ENCODE data around the gene RIPPLY1. TPM values are rescaled to one million over a fixed set of nuclear protein-coding genes. Genes with fewer than 3 reads are reported as not detected.

The RIPPLY1 gene, protein sequence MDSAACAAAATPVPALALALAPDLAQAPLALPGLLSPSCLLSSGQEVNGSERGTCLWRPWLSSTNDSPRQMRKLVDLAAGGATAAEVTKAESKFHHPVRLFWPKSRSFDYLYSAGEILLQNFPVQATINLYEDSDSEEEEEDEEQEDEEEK
- total RNA-seq (2014; rRNA removed; shearing (Covaris generic)), result 0.20 TPM in 1 of 2 replicates, not detected in the other
- 0.33 TPM in 1 of 2 replicates, not detected in the other for polyA plus RNA-seq (2015; cell fraction: cytosol; rRNA removed)
- polyA plus RNA-seq (2015; cell fraction: nucleus; rRNA removed), result 0.11 TPM in 1 of 2 replicates, not detected in the other

DNA sequence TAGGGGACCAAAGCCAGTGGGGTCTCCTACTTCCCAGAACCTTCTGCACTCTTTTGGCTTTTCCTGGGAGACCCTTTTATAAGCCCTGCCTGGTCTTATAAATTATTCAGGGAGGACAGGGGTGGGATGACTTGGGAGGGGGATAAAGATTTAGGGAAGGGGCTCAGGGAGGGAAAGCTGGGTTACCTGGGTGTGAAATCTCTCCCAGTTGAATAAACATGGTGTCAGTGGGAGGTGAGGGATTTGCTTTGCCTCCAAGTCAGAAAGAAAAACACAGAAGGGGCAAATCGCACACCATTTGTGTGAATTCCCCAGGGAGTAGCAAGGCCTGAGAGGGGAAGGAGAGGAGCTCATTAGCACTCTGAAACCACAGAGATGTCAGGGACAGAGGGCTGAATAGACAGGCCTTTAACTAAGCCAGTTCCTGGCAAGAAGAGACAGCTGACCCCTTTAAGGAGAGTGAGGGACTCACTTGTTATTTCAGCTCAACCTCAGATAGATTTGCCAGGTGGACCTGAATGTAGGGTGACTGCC is at the start of gene RIPPLY1:
RIPPLY1 (minus strand) TSS at position 51 of the 534 bp plus-strand sequence. CDS start 54 bp downstream, outside the sequence.
- DNase-seq (ENCODE audit: low read depth), result no peak

- DNase-seq (ENCODE audit: low read depth), result no peak
Measured at GRCh38 chrX:106952538-106952937, 49.4 kb upstream of the RIPPLY1 start.

DNA sequence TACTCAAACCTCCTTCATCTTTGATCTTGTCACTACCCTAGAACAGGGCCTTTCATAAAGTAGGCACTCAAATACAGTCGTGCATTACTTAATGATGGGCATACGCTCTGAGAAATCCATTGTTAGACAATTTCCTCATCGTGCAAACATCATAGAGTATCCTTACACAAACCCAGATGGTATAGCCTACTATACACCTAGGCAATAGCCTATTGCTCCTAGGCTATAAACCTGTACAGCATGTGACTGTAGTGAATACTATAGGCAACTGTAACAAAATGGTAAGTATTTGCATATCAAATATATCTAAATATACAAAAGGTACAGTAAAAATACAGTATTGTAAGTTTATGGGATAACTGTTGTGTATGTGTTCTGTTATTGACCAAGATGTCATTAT is 48.9 kb upstream of the RIPPLY1 start:
- DNase-seq (ENCODE audit: low read depth), result no peak

DNA sequence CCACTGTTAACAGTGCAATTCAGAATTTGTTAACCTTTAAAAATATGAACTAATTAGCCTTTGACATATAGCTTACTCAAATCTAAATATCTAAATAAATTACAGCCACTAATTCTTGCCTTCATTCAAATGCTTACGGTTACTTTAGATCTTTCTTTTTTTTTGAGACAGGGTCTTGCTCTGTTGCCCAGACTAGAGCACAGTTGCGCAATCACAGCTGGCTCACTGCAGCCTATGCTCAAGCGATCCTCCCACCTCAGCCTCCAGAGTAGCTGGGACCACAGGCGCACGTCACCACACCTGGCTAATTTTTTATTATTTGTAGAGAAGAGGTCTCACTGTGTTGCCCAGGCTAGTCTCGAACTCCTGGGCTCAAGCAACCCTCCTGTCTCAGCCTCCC is 48.1 kb upstream of the RIPPLY1 start:
- DNase-seq (ENCODE audit: low read depth), result no peak

DNA sequence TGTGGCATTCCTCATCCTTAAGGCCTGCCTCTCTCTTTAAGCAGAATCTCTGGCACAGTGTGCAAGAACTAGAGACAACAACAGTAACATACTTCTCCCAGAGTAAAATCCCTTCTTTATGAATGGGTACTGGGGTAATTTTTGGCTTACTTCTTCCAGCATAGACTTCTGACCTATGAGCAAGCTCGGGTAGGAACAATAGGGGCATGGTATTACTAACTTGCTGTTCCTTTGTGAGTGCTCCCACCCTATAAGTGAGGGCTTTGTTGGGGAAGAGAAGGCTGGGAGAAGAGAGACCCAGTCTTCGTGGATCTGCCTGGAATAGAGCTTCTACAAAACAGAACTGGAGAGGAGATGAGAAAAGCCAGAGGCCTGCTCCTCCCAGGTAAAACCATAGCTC is 47.2 kb upstream of the RIPPLY1 start:
- no peak for DNase-seq (ENCODE audit: low read depth)

DNA sequence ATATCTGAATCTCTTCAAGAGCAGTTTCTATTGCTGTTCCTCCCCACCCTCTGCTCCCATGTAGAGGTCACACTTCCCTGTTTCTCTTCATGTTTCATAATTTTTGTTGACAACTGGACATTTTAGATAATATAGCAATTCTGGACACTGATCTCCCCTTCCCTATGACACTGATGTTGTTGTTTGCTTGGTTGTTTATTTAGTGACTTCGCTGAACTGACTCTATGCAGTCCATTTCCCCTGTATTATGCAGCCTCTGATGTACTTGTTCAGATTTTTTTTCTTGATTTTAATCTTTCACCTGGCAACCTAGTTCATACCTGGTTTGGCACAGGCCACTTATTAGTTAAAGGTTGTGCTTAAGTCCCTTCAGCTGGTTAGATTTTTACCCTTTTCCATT is 46.2 kb upstream of the RIPPLY1 start:
- DNase-seq (ENCODE audit: low read depth), result no peak

DNA sequence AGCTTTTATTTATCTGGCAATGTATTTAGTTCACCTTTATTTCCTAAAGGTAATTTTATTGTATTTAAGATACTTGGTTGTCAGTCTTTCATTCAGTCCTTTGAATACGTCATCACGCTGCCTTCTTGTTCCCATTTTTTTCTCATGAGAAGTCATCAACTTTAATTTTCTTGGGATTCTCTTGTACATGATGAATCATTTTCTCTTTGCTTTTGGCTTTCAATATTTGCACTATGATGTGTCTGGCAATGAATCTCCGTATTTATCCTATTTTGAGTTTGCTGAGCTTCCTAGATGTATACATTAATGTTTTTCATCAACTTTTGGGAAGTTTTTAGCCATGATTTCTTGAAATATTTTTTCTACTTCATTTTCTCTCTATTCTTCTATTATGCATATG is 45.5 kb upstream of the RIPPLY1 start:
- DNase-seq (ENCODE audit: low read depth), result peak; percentile 16

- no peak for DNase-seq (ENCODE audit: low read depth)
Measured at GRCh38 chrX:106946464-106946863, 43.3 kb upstream of the RIPPLY1 start.

- DNase-seq (ENCODE audit: low read depth), result no peak
Measured at GRCh38 chrX:106940068-106940467, 36.9 kb upstream of the RIPPLY1 start.

GRCh38 chrX:106939566-106939965 is 36.4 kb upstream of the RIPPLY1 start:
- no peak for DNase-seq (ENCODE audit: low read depth)

GRCh38 chrX:106936246-106936645 is 33.1 kb upstream of the RIPPLY1 start:
- DNase-seq (ENCODE audit: low read depth), result no peak

DNA sequence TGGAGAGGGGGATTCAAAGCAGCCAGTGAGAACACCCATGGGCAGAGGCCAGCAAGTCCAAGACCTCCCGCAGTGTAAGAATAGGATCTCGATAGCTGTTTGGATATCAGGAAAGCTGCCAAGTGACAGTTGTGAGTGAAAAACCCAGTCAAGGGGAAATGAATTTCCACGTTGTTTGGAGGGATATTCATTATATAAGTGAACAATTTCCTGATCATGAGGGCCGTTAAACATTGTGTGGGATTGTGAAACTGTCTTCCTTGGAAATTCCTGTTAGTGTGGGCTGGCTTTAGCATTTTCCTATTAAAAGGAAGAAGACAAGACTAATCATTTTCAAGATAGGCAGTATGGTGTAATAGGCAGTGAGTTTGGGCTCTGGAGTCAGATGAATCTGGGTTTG is 32.0 kb upstream of the RIPPLY1 start:
- DNase-seq (ENCODE audit: low read depth), result no peak

DNA sequence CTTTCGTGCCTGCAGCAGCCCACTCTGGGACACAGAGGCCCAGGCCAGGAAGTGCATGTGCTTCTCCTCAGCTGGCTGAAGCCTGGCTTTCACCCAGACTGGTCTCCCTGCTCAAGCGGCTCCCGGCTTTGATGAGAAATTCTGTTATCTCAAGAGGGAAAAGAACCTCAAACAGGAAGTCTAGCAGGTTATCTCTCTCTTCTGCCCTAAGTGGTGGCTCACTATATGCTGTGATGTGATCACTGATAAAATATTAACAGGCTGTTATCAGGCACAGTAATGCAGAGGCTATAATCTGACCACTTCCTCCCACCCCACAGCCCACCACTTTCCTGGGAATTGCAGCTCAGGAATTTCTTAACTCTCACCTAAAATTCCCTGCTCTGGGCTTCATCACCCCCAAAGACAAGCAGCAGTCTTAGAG is 30.4 kb upstream of the RIPPLY1 start:
- DNase-seq (ENCODE audit: low read depth), result peak; percentile 18

- no peak for DNase-seq (ENCODE audit: low read depth)
Measured at GRCh38 chrX:106932960-106933537, 29.9 kb upstream of the RIPPLY1 start.

GRCh38 chrX:106932492-106932923 is 29.4 kb upstream of the RIPPLY1 start:
- peak; percentile 4 for DNase-seq (ENCODE audit: low read depth)

DNA sequence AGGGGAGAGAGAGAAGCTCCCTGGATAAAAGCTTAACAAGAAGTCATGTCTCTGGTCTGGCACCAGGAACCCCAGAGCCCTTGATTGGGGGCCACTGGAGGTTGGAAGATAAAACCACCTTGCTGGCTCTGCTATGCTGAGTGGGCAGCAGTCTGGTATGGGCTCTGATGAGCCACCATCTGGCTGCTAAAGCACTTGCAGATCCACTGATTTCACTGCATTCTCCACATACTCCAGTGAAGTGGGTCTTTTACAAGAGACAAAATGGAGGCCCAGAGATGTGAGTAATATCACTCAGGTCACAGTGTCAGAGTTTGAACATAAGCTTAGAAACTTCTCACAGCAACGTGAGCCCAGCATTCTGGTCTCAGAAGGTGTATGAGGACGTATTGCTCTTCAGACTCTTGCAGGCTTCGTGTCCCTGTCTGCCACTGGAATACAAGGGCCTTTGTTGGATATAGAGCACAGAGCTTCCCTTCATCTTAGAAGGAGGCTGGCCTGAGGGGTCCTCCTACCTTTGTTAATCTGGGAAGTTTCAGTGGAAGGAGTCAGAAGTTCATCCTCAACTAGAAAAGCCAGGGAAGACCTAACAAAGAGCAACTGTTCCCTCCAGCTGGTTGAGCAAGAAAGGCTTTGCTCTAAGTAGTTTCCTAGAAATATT is 28.8 kb upstream of the RIPPLY1 start:
- no peak for DNase-seq (ENCODE audit: low read depth)

DNA sequence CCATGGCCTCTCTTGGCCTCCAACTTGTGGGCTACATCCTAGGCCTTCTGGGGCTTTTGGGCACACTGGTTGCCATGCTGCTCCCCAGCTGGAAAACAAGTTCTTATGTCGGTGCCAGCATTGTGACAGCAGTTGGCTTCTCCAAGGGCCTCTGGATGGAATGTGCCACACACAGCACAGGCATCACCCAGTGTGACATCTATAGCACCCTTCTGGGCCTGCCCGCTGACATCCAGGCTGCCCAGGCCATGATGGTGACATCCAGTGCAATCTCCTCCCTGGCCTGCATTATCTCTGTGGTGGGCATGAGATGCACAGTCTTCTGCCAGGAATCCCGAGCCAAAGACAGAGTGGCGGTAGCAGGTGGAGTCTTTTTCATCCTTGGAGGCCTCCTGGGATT is 25.1 kb upstream of the RIPPLY1 start:
- DNase-seq (ENCODE audit: low read depth), result no peak

DNA sequence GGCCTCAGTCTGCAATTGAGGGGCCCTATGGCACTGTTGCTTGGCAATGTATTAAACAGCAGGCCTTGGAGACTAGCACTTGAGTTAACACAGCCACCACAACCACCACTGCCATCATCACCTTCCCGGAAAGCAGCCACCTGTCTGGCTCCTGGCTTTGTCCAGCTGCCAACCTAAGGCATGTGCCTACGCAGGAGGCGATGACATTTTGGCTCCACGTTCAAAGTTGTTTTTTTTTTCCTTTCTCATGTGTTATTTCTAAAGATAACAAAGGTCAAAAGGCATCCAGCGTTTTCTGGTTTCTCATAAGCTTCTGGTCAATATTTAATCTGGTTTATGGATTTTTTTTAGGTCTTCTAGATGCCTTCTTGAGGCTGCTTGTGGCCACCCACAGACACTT is 24.6 kb upstream of the RIPPLY1 start:
- no peak for DNase-seq (ENCODE audit: low read depth)

- DNase-seq (ENCODE audit: low read depth), result peak; percentile 7
Measured at GRCh38 chrX:106927023-106927422, 23.9 kb upstream of the RIPPLY1 start.

DNA sequence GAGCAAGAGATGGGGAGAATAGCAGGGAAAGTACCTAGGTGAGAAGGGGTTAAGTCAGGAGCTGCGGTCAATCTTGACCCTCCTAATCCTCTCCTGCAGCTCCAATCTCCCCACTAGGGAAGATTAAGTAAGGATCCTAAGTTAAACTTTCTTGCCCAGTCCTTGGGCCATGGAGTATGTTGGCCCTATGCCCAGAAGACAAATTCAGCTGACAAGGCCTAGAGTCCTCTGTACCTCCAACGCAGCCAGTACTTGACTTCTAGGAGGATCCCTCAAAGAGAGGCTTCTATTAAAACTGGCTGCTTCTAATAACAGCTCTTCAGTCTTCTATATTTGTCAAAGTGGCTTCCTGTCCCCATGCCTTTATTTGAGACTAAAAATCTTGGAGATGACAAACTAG is 18.5 kb upstream of the RIPPLY1 start:
- no peak for DNase-seq (ENCODE audit: low read depth)

- no peak for DNase-seq (ENCODE audit: low read depth)
Measured at GRCh38 chrX:106919932-106920452, 16.9 kb upstream of the RIPPLY1 start, which contains the start of gene CLDN2. CLDN2 (plus strand) TSS chrX:106920402; CDS start chrX:106928229, 7,827 bp downstream.

Measured in HT1080 (cell line).